ENCODE results near the gene CARD11. TPM values are rescaled to one million over a fixed set of nuclear protein-coding genes. Genes with fewer than 3 reads are reported as not detected.
A peak's percentile ranks its signal among the peaks of the same experiment; 100 is the strongest.

Gene CARD11
- total and polyA plus RNA-seq, 4 donors = 0.77 to 1.2 (median 1.1) TPM

- WGBS (ENCODE audit: insufficient coverage) = 87% methylated on average over 7 of the region's 8 CpGs
- peaks cover 3% of the 10 kb centered on the region for H3K27me3 ChIP-seq (ENCODE audit: control insufficient read depth, insufficient read depth, low read length)
- H3K9me3 ChIP-seq (ENCODE audit: control insufficient read depth, insufficient read depth, low read length) = no peaks in the 10 kb centered on the region
- peaks cover 20% of the 10 kb centered on the region for H3K4me1 ChIP-seq (ENCODE audit: control insufficient read depth, insufficient read depth, low read length)
- H3K4me3 ChIP-seq (ENCODE audit: low read depth, low read length) = no peak overlapping the region
- H3K36me3 ChIP-seq (ENCODE audit: control insufficient read depth, insufficient read depth, low read length) = no peaks in the 10 kb centered on the region
- H3K27ac ChIP-seq (ENCODE audit: low read depth, low read length) = no peak overlapping the region
- DNase-seq (ENCODE audit: low read depth in 4 of 6, low spot score in 6 of 6) = no peak
These were observed 62.6 kb downstream of the CARD11 start for GRCh38 chr7:2981103-2981480.

GRCh38 chr7:2980401-2981102, 63.1 kb downstream of the CARD11 start:
- DNase-seq (ENCODE audit: low read depth in 4 of 6, low spot score in 6 of 6) = no peak
- 94% methylated on average over 17 of the region's 27 CpGs for WGBS (ENCODE audit: insufficient coverage)
- peaks cover 23% of the 10 kb centered on the region for H3K4me1 ChIP-seq (ENCODE audit: control insufficient read depth, insufficient read depth, low read length)
- no peaks in the 10 kb centered on the region for H3K9me3 ChIP-seq (ENCODE audit: control insufficient read depth, insufficient read depth, low read length)
- H3K27me3 ChIP-seq (ENCODE audit: control insufficient read depth, insufficient read depth, low read length) = peaks cover 3% of the 10 kb centered on the region
- H3K27ac ChIP-seq (ENCODE audit: low read depth, low read length) = no peak overlapping the region
- no peak overlapping the region for H3K4me3 ChIP-seq (ENCODE audit: low read depth, low read length)
- no peaks in the 10 kb centered on the region for H3K36me3 ChIP-seq (ENCODE audit: control insufficient read depth, insufficient read depth, low read length)

GRCh38 chr7:2979951-2980350, 63.7 kb downstream of the CARD11 start:
- H3K4me3 ChIP-seq (ENCODE audit: low read depth, low read length) = no peak overlapping the region
- H3K9me3 ChIP-seq (ENCODE audit: control insufficient read depth, insufficient read depth, low read length) = no peaks in the 10 kb centered on the region
- H3K27ac ChIP-seq (ENCODE audit: low read depth, low read length) = no peak overlapping the region
- DNase-seq (ENCODE audit: low read depth in 4 of 6, low spot score in 6 of 6) = no peak
- peaks cover 3% of the 10 kb centered on the region for H3K27me3 ChIP-seq (ENCODE audit: control insufficient read depth, insufficient read depth, low read length)
- H3K36me3 ChIP-seq (ENCODE audit: control insufficient read depth, insufficient read depth, low read length) = no peaks in the 10 kb centered on the region
- peaks cover 23% of the 10 kb centered on the region for H3K4me1 ChIP-seq (ENCODE audit: control insufficient read depth, insufficient read depth, low read length)
- 81% methylated on average over 13 of the region's 13 CpGs for WGBS (ENCODE audit: insufficient coverage)

- H3K9me3 ChIP-seq (ENCODE audit: control insufficient read depth, insufficient read depth, low read length) = no peaks in the 10 kb centered on the region
- H3K36me3 ChIP-seq (ENCODE audit: control insufficient read depth, insufficient read depth, low read length) = no peaks in the 10 kb centered on the region
- H3K4me1 ChIP-seq (ENCODE audit: control insufficient read depth, insufficient read depth, low read length) = peaks cover 23% of the 10 kb centered on the region
- H3K27me3 ChIP-seq (ENCODE audit: control insufficient read depth, insufficient read depth, low read length) = peaks cover 3% of the 10 kb centered on the region
- no peak overlapping the region for H3K27ac ChIP-seq (ENCODE audit: low read depth, low read length)
- 22% methylated on average over 10 of the region's 13 CpGs for WGBS (ENCODE audit: insufficient coverage)
- peak in 1 of 6 donors; percentile 57 for DNase-seq (ENCODE audit: low read depth in 4 of 6, low spot score in 6 of 6)
- no peak overlapping the region for H3K4me3 ChIP-seq (ENCODE audit: low read depth, low read length)
These were observed 64.5 kb downstream of the CARD11 start for GRCh38 chr7:2979201-2979631.

- DNase-seq (ENCODE audit: low read depth in 4 of 6, low spot score in 6 of 6) = no peak
- Histone ChIP-seq H3K27ac (ENCODE audit: low read depth, low read length) (no peak overlapping the region), H3K36me3 (ENCODE audit: control insufficient read depth, insufficient read depth, low read length) (no peaks in the 10 kb centered on the region), H3K4me3 (ENCODE audit: low read depth, low read length) (no peak overlapping the region), H3K9me3 (ENCODE audit: control insufficient read depth, insufficient read depth, low read length) (no peaks in the 10 kb centered on the region), H3K4me1 (ENCODE audit: control insufficient read depth, insufficient read depth, low read length) (peaks cover 20% of the 10 kb centered on the region), H3K27me3 (ENCODE audit: control insufficient read depth, insufficient read depth, low read length) (peaks cover 3% of the 10 kb centered on the region)
- WGBS (ENCODE audit: insufficient coverage) = 32% methylated on average over 15 of the region's 15 CpGs
These were observed 65.3 kb downstream of the CARD11 start for GRCh38 chr7:2978408-2978807.

- H3K4me1 ChIP-seq (ENCODE audit: control insufficient read depth, insufficient read depth, low read length) = peaks cover 22% of the 10 kb centered on the region
- H3K9me3 ChIP-seq (ENCODE audit: control insufficient read depth, insufficient read depth, low read length) = no peaks in the 10 kb centered on the region
- H3K27me3 ChIP-seq (ENCODE audit: control insufficient read depth, insufficient read depth, low read length) = peaks cover 3% of the 10 kb centered on the region
- 36% methylated on average over 2 of the region's 11 CpGs for WGBS (ENCODE audit: insufficient coverage)
- H3K36me3 ChIP-seq (ENCODE audit: control insufficient read depth, insufficient read depth, low read length) = no peaks in the 10 kb centered on the region
- no peak overlapping the region for H3K4me3 ChIP-seq (ENCODE audit: low read depth, low read length)
- no peak overlapping the region for H3K27ac ChIP-seq (ENCODE audit: low read depth, low read length)
- DNase-seq (ENCODE audit: low read depth in 4 of 6, low spot score in 6 of 6) = peak in 2 of 6 donors; percentile 17 to 80
These were observed 67.8 kb downstream of the CARD11 start for GRCh38 chr7:2975821-2976371.

GRCh38 chr7:2974093-2974819, 69.4 kb downstream of the CARD11 start:
- DNase-seq (ENCODE audit: low read depth in 4 of 6, low spot score in 6 of 6) = no peak
- H3K27me3 ChIP-seq (ENCODE audit: control insufficient read depth, insufficient read depth, low read length) = peaks cover 3% of the 10 kb centered on the region
- WGBS (ENCODE audit: insufficient coverage) = 93% methylated on average over 4 of the region's 13 CpGs
- no peak overlapping the region for H3K27ac ChIP-seq (ENCODE audit: low read depth, low read length)
- H3K4me1 ChIP-seq (ENCODE audit: control insufficient read depth, insufficient read depth, low read length) = peaks cover 20% of the 10 kb centered on the region
- no peaks in the 10 kb centered on the region for H3K36me3 ChIP-seq (ENCODE audit: control insufficient read depth, insufficient read depth, low read length)
- H3K9me3 ChIP-seq (ENCODE audit: control insufficient read depth, insufficient read depth, low read length) = no peaks in the 10 kb centered on the region
- H3K4me3 ChIP-seq (ENCODE audit: low read depth, low read length) = no peak overlapping the region

GRCh38 chr7:2972835-2973161, 70.9 kb downstream of the CARD11 start:
- Histone ChIP-seq H3K36me3 (ENCODE audit: control insufficient read depth, insufficient read depth, low read length) (no peaks in the 10 kb centered on the region), H3K27me3 (ENCODE audit: control insufficient read depth, insufficient read depth, low read length) (no peaks in the 10 kb centered on the region), H3K4me3 (ENCODE audit: low read depth, low read length) (no peak overlapping the region), H3K9me3 (ENCODE audit: control insufficient read depth, insufficient read depth, low read length) (no peaks in the 10 kb centered on the region), H3K4me1 (ENCODE audit: control insufficient read depth, insufficient read depth, low read length) (peaks cover 10% of the 10 kb centered on the region), H3K27ac (ENCODE audit: low read depth, low read length) (no peak overlapping the region)
- DNase-seq (ENCODE audit: low read depth in 4 of 6, low spot score in 6 of 6) = no peak
- 90% methylated on average over 6 of the region's 10 CpGs for WGBS (ENCODE audit: insufficient coverage)

- 63% methylated on average over 3 of the region's 7 CpGs for WGBS (ENCODE audit: insufficient coverage)
- H3K4me1 ChIP-seq (ENCODE audit: control insufficient read depth, insufficient read depth, low read length) = peaks cover 10% of the 10 kb centered on the region
- H3K9me3 ChIP-seq (ENCODE audit: control insufficient read depth, insufficient read depth, low read length) = no peaks in the 10 kb centered on the region
- H3K27ac ChIP-seq (ENCODE audit: low read depth, low read length) = no peak overlapping the region
- DNase-seq (ENCODE audit: low read depth in 4 of 6, low spot score in 6 of 6) = no peak
- H3K27me3 ChIP-seq (ENCODE audit: control insufficient read depth, insufficient read depth, low read length) = no peaks in the 10 kb centered on the region
- H3K4me3 ChIP-seq (ENCODE audit: low read depth, low read length) = no peak overlapping the region
- H3K36me3 ChIP-seq (ENCODE audit: control insufficient read depth, insufficient read depth, low read length) = no peaks in the 10 kb centered on the region
These were observed 71.5 kb downstream of the CARD11 start for GRCh38 chr7:2971914-2972834.
